Natural killer cell (primary cell): Measurements from ENCODE around the gene C1orf50. TPM values are rescaled to one million over a fixed set of nuclear protein-coding genes. Genes with fewer than 3 reads are reported as not detected.

Source experiments
- ATAC-seq, 3 donors: fragments of 150-1000 bp in 2 of 3; fragments of 200-7000 bp in 1 of 3; cut with Tn5 transposase; 1 replicate in 1 of 3; 2 replicates in 2 of 3; pipeline ENCODE4 v1.10.0; 2021; ENCODE audit warnings: mild to moderate bottlenecking in 2 of 3, moderate library complexity in 2 of 3
- DNase-seq, 2 donors: peaks; one replicate each; pipeline versions ENCODE4 v3.0.0 to v3.0.0-alpha.2; 2013 to 2021; ENCODE audit warnings: mixed read lengths in 1 of 2
- H3K27ac ChIP-seq: one replicate; pipeline ENCODE4 v1.5.1; 2013; ENCODE audit warnings: mild to moderate bottlenecking, low read length
- H3K27me3 ChIP-seq: one replicate; pipeline ENCODE4 v1.6.1; 2013; ENCODE audit warnings: low read length; ENCODE audit not compliant: control insufficient read depth, insufficient read depth
- H3K36me3 ChIP-seq: one replicate; pipeline ENCODE4 v1.6.1; 2013; ENCODE audit warnings: low read length; ENCODE audit not compliant: control insufficient read depth, insufficient read depth
- H3K4me1 ChIP-seq: one replicate; pipeline ENCODE4 v1.6.1; 2013; ENCODE audit warnings: low read length; ENCODE audit not compliant: control insufficient read depth, insufficient read depth
- H3K4me3 ChIP-seq: one replicate; pipeline ENCODE4 v1.5.1; 2013; ENCODE audit warnings: low read length
- H3K9me3 ChIP-seq: one replicate; pipeline ENCODE4 v1.6.1; 2013; ENCODE audit warnings: low read length; ENCODE audit not compliant: control insufficient read depth, insufficient read depth
- H3K27ac Mint-ChIP-seq, 2 donors: one replicate each; pipeline ENCODE4 v1.8.0; 2022; ENCODE audit warnings: mild to moderate bottlenecking in 2 of 2, mixed read lengths in 2 of 2, moderate library complexity in 1 of 2
- H3K27me3 Mint-ChIP-seq, 2 donors: one replicate each; pipeline ENCODE4 v1.8.0; 2022; ENCODE audit warnings: low read depth in 2 of 2, mixed read lengths in 2 of 2
- H3K36me3 Mint-ChIP-seq: one replicate; pipeline ENCODE4 v1.8.0; 2022; ENCODE audit warnings: mixed read lengths
- H3K4me1 Mint-ChIP-seq, 2 donors: one replicate each; pipeline ENCODE4 v1.8.0; 2022; ENCODE audit warnings: mixed read lengths in 2 of 2
- H3K4me3 Mint-ChIP-seq: one replicate; pipeline ENCODE4 v1.8.0; 2022; ENCODE audit warnings: mild to moderate bottlenecking, moderate library complexity, mixed read lengths
- H3K9me3 Mint-ChIP-seq, 2 donors: one replicate each; pipeline ENCODE4 v1.8.0; 2022; ENCODE audit warnings: mixed read lengths in 2 of 2
- WGBS: methylation state at CpG from one replicate; pipeline ENCODE4 v1.1.7; 2013; ENCODE audit warnings: missing lambda C conversion rate; ENCODE audit not compliant: insufficient coverage; 5-methylcytosine and 5-hydroxymethylcytosine counted together
- intact Hi-C: fragments of 100-400 bp; cut with micrococcal nuclease; formaldehyde crosslinking; loops from one replicate; pipeline ENCODE4 v1.14.2; 2022
- total RNA-seq, 4 donors: library from RNA; stranded (reverse); fragments of 120-200 nt in 1 of 4; gene quantifications; one replicate each; pipeline versions ENCODE4 v1.2.3 to v1.2.4, GENCODE V29; 2013 to 2022
- TF ChIP-seq, protein P1 (sequence below): fragments of 200-600 bp; IDR thresholded peaks from one replicate; pipeline ENCODE4 v1.8.0; 2022; ENCODE audit warnings: antibody characterized with exemption

C1orf50 gene
- total RNA-seq, 3 donors from 2014 or later (not counting 1 experiment from before 2014, with no cell fraction given) = 10.1 to 17.1 (median 12.7) TPM

DNA sequence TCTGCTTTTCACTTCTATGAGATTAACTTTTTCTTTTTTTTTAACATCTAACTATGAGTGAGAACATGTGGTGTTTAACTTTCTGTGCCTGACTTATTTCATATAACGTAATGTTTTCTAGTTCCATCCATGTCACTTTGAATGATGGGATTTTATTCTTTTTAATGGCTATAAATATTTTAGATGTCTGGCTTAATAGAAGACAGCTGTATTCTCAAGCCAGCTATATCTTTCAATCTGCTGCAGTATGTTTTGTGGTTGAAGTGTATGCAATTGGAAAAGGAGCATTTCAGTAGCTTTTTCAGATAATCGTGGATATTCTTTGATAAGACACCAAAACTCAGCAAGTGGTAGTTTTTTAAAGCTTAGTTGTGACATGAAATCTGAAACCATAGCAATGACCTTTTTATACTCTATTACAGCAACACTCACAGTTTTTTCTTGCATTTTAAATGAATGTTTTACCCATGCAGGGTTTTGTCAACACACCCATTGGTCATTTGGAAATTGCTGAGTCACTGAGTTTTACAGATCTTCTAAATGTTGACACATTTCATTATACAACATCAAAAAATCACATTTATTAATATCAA is 55.8 kb downstream of the C1orf50 start:
- intact Hi-C loops = no loop called here
- DNase-seq (no peak), ATAC-seq (no peak)
- peaks cover 3 to 14% of the 10 kb centered on the region in 2 donors for H3K4me1 Mint-ChIP-seq
- no peak overlapping the region for H3K4me3 Mint-ChIP-seq
- Histone ChIP-seq H3K27me3 (no peaks in the 10 kb centered on the region), H3K36me3 (no peaks in the 10 kb centered on the region), H3K27ac (no peak overlapping the region), H3K4me3 (no peak overlapping the region), H3K4me1 (no peaks in the 10 kb centered on the region), H3K9me3 (no peaks in the 10 kb centered on the region)
- TF ChIP-seq, protein P1, sequence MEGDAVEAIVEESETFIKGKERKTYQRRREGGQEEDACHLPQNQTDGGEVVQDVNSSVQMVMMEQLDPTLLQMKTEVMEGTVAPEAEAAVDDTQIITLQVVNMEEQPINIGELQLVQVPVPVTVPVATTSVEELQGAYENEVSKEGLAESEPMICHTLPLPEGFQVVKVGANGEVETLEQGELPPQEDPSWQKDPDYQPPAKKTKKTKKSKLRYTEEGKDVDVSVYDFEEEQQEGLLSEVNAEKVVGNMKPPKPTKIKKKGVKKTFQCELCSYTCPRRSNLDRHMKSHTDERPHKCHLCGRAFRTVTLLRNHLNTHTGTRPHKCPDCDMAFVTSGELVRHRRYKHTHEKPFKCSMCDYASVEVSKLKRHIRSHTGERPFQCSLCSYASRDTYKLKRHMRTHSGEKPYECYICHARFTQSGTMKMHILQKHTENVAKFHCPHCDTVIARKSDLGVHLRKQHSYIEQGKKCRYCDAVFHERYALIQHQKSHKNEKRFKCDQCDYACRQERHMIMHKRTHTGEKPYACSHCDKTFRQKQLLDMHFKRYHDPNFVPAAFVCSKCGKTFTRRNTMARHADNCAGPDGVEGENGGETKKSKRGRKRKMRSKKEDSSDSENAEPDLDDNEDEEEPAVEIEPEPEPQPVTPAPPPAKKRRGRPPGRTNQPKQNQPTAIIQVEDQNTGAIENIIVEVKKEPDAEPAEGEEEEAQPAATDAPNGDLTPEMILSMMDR = no peak
- 57% methylated on average over 1 of the region's 2 CpGs for WGBS
- no peak overlapping the region for H3K27ac Mint-ChIP-seq
- no peaks in the 10 kb centered on the region for H3K27me3 Mint-ChIP-seq
- no peaks in the 10 kb centered on the region for H3K36me3 Mint-ChIP-seq
- no peaks in the 10 kb centered on the region for H3K9me3 Mint-ChIP-seq

DNA sequence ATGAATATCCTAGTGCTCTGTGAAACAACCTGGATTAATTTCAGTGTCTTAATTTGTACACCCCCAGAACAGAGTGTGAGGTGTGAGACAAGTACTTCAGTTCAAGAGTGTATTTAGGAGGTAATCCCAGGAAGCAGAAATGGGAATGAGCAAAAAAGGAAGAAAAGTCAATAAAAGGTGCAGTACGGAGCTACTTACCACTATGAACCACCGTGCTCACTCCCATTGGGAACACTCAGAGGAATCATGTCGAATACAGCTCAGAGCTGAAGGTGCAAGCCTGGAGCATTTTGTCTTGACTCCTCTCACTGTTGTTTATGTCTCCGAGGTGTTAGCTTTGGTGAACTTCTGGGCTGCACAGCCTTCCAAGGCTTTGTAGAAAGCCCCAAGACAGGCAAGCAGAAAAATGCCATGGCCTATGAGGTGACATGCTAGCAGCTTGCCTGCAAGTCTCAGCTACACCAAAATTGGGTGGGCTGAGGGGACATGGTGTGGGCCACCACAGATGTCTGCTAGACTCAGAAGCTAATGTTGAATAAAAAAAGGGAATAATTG is 57.5 kb downstream of the C1orf50 start:
- H3K27ac Mint-ChIP-seq = no peak overlapping the region
- DNase-seq (no peak), ATAC-seq (no peak)
- no peak overlapping the region for H3K4me3 Mint-ChIP-seq
- Histone ChIP-seq H3K27me3 (no peaks in the 10 kb centered on the region), H3K36me3 (no peaks in the 10 kb centered on the region), H3K4me1 (no peaks in the 10 kb centered on the region), H3K4me3 (no peak overlapping the region), H3K27ac (no peak overlapping the region), H3K9me3 (no peaks in the 10 kb centered on the region)
- TF ChIP-seq, protein P1 = no peak
- WGBS = 95% methylated on average over 4 of the region's 4 CpGs
- intact Hi-C loops = no loop called here
- H3K27me3 Mint-ChIP-seq = no peaks in the 10 kb centered on the region
- H3K9me3 Mint-ChIP-seq = no peaks in the 10 kb centered on the region
- peaks cover 0 to 5% of the 10 kb centered on the region in 2 donors for H3K4me1 Mint-ChIP-seq
- H3K36me3 Mint-ChIP-seq = no peaks in the 10 kb centered on the region

DNA sequence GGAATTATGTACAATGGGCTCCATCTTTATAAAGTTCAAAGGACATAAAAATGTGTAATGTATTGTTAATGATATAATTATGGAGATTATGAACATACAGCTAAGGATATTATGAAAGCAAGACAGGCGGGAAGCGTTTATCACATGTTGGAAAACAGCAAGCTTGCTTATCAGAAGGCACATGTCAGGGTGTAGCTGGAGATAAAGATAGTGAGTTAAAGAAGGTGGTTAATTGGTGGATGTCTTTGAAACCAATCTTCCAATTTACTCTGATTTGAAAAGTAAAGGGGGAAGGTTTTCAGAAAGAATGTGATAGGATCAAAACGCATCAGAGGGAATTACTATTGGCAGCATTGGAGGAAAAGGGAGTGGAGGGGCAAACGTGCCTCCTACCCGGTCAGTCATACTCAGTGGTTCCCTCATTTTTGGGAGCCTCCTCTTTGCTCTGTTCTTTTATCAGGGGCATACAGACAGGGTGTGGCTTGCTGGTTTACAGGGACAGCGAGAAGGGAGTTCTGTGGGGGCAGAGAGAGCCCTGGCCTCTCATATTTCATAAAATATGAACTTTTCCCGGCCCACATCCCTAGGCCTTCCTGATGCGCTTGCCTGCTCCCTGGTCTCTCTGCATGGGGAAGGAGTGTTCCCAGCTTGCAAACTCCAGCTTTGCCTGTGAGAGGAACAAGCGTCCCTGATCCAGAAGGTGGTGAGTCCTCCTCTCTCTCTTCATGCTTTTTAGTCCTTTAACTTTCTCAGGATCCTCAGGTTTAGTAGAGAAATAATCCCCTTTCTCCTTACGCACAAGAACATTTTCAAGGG is 58.2 kb downstream of the C1orf50 start:
- H3K4me3 ChIP-seq = no peak overlapping the region
- intact Hi-C loops = no loop called here
- no peaks in the 10 kb centered on the region for H3K9me3 ChIP-seq
- Mint-ChIP-seq H3K4me3 (no peak overlapping the region), H3K27me3 (no peaks in the 10 kb centered on the region), H3K4me1 (peaks cover 0 to 5% of the 10 kb centered on the region in 2 donors), H3K9me3 (no peaks in the 10 kb centered on the region), H3K36me3 (no peaks in the 10 kb centered on the region), H3K27ac (no peak overlapping the region)
- no peaks in the 10 kb centered on the region for H3K36me3 ChIP-seq
- TF ChIP-seq, protein P1 = no peak
- H3K27ac ChIP-seq = no peak overlapping the region
- whole genome bisulfite sequencing = 94% methylated on average over 9 of the region's 10 CpGs
- H3K27me3 ChIP-seq = no peaks in the 10 kb centered on the region
- ATAC-seq (no peak), DNase-seq (no peak)
- H3K4me1 ChIP-seq = no peaks in the 10 kb centered on the region

Other genes starting within 250 kb of the C1orf50 start
- 10 to 100 TPM; 41.2 to 50.3 (median 43.1) TPM for gene PPIH, start 108.8 kb upstream of the C1orf50 start, total RNA-seq
- 100 to 1,000 TPM; 239 to 305 (median 279) TPM for gene YBX1, start 84.8 kb upstream of the C1orf50 start, total RNA-seq
- not detected for gene CLDN19, start 27.0 kb upstream of the C1orf50 start, total RNA-seq
- 10 to 100 TPM; 29.6 to 40.4 (median 37.9) TPM for gene P3H1, start 221 bp upstream of the C1orf50 start, total RNA-seq
- gene TMEM269, start 17.7 kb downstream of the C1orf50 start, total RNA-seq = 1 to 10 TPM in 1 of 3 donors, under 1 TPM in 2; 0.18 to 1.4 (median 0.33) TPM
- 1 to 10 TPM; 7.0 to 7.5 (median 7.5) TPM for gene ERMAP, start 49.9 kb downstream of the C1orf50 start, total RNA-seq
- gene SVBP, start 50.1 kb downstream of the C1orf50 start, total RNA-seq = 10 to 100 TPM; 13.8 to 16.1 (median 15.2) TPM
- 1 to 10 TPM; 2.8 to 5.7 (median 5.2) TPM for gene ZNF691, start 79.4 kb downstream of the C1orf50 start, total RNA-seq
- gene SLC2A1, start 191.6 kb downstream of the C1orf50 start, total RNA-seq = 100 to 1,000 TPM in 1 of 3 donors, 10 to 100 TPM in 2; 94.7 to 143 (median 95.1) TPM